GM18873 (cell line): Measurements from ENCODE around the gene CTBP2.

Experiments
- ATAC-seq: cut with Tn5 transposase; IDR thresholded peaks from one replicate; pipeline ENCODE4 v1.9.1; 2021; ENCODE audit warnings: mild to moderate bottlenecking, moderate library complexity, moderate number of reproducible peaks; ENCODE audit not compliant: unreplicated experiment, low FRiP score

Gene CTBP2

DNA sequence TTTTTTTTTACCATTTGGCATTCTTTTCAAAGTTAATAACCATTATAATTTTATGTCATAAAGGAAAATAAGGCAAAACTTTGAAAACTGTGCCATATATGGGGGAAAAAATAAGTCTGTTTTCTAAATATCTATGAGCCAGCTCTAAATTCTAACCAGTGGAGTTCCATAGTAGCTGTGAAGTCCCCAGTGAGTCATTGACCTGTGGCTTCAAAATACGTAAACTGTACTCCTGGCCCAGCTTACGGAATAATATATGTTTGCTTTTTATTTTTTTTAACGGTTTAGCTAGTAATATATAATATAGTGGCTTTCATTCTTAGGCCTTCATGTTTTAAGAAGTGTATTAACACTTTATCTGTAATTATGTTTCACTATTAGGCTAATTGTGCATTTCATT, 197.9 kb downstream of the CTBP2 start:
- ATAC-seq, result no peak

DNA sequence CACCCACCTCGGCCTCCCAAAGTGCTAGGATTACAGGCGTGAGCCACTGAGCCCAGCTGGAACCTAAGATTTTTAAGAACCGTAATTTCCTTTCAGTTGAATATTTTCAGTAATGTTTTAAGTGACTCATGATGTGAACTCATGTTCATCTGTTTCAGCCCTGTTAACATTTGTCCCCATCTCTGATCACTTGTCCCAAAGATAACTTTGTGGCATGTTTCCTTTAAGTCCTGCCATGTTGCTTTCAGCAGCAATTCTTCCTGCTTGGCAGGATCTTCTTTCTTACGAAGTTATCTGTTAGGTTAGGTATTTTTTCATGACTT, 199.2 kb downstream of the CTBP2 start:
- ATAC-seq, result no peak

DNA sequence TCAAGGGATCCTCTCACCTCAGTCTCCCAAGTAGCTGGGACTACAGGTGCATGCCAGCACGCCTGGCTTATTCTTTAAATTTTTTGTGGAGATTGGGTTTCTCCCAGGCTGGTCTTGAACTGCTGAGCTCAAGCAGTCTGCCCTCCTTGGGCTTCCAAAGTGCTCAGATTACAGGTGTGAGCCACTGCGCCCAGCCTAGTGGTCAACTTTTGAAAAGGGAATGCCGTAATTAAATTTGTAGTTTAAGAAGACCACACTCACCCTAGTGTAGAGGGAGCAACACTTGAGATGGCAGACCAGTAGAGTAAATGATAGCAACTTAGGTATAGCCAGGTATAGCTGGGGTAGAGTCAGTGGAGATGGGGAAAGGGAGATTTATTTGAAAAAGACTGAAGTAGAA, 200.8 kb downstream of the CTBP2 start:
- no peak for ATAC-seq

DNA sequence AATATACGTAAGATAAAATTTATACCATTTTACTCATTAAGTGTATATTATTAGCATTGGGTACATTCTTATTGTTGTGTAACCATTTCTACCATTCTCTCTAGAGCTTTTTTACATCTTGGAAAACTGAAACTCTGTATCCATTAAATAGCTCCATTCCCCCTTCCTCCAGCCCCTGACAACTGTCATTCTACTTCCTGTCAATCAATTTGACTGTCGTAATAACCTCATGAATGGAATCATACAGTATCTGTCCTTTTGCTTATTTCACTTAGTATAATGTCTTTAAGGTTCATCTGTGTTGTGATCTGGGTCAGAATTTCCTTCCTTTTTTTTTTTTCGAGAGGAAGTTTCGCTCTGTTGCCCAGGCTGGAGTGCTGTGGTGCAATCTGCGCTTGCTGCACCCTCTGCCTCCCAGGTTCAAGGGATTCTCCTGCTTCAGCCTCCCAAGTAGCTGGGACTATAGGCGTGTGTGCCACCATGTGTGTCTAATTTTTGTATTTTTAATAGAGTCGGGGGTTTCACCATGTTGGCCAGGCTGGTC, 202.9 kb downstream of the CTBP2 start:
- no peak for ATAC-seq

DNA sequence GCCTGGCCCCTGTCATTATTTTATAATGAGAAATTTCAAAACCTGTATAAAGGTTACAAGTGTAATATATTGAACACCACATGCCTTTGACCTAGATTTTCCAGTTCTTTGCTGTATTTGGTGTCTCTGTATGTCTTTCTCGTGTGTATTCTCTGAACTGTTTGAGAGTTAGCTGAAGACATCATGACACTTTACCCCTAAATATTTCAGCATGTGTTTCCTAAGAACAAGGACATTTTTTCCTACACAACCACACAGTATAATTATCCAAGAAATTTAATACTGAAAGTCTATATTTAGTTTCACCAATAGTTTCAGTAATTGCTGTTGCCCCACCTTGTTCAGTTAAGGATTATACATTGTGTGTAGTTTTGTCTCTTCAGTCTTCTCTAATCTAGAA, 203.6 kb downstream of the CTBP2 start:
- ATAC-seq, result no peak

DNA sequence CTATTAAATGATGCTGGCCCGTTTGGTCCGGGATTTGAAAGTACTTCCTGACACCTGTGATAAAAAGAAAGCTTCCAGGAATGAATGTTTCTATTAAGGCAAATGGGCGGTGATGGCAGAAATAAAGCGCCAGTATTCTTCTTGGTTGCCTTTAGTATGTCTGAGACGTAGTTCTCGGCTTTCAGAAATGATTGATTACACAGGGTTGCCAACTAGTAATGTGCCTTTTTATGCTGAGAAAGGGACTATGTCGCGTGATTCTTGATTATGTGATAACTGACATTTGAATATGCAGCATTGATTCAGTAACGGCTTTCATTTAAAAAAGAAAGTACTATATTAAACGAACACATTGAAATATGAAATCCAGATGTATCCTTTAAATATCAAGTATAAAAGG, 204.5 kb downstream of the CTBP2 start:
- ATAC-seq, result no peak

DNA sequence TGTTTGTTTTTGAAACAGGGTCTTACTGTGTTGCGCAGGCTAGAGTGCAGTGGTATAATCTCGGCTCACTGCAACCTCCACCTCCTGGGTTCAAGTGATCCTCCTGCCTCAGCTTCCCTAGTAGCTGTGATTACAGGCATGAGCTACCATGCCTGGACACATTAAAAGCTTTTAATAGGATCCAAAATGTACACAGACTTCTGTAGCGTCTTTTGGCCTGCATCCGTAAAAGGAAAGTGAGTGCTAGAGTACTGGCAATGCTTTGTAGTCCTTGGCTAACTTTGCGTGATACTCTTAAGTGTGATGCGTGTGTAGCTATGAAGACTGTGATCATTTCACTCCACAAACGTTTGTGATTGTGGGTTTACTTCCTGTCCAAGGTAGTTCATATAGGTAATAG, 205.1 kb downstream of the CTBP2 start:
- ATAC-seq, result no peak

DNA sequence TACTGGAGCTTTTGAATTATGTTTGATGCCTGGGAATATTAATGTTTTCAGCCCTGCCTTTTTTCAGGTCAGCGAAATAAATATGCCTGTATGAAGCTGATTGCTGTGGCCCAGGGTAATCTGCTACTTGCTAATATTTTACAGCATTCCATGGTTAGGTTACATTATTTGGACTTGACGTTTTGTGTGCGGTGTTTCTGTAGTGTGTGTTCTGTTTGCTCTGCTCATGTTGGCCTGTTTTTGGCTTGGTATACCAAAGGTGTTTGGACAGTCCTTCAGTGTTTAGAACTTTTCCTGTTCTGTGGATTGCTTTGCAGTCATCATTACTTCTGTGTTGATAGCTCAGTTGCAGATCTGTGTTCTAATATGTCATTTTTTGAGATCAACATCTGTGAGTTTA, 206.9 kb downstream of the CTBP2 start:
- ATAC-seq, result no peak

DNA sequence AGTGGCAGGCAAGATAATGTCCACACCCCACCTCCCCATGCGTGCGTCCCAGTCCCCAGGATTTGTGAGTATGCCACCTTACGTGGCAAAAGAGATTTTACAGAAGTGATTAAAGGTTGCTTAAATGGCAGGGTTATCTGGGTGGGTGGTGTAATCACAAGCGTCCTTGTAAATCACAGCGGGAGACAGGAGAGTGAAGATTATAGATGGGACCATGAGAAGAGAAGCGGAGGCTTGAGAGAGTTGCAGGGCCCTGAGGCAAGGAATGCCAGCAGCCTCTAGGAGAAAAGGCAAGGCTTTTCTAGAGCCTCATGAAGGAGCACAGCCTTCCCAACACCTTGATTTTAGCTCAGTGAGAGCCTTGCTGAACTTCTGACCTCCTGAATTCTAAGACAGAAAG, 208.2 kb downstream of the CTBP2 start:
- ATAC-seq, result no peak

DNA sequence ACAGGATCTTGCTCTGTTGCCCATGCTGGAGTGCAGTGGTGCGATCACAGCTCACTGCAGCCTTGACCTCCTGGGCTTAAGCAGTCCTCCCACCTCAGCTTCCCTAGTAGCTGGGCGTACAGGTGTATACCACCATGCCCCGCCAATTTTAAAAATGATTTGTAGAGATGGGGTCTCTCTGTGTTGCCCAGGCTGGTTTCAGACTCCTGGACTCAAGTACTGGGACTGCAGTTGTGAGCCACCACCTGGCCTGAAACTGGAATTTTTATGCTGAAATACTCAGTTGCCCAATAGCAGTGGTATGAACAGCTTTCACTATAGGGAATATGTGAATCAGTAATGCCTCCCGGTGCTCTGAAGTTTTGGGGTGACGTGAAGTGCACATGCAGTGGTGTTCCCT, 210.8 kb downstream of the CTBP2 start:
- no peak for ATAC-seq

DNA sequence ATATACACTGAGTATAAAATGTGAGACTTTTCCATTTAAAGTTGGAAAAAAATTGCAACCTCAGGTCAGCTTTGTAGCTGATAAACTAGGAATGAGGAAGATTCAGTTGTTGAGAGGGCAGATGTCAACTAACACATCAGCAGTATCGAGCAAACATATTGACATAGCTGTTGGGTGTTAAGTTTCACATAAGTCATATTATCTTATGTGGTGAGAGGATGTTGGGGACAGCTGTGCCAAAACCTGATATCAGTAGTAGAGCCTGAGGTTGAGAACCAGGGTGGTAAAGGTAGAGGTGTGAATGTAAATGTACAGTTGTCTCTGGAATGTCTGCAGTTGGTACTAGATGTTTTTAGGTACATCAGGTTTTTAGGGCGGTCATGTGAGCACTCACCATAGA, 213.4 kb downstream of the CTBP2 start:
- no peak for ATAC-seq

DNA sequence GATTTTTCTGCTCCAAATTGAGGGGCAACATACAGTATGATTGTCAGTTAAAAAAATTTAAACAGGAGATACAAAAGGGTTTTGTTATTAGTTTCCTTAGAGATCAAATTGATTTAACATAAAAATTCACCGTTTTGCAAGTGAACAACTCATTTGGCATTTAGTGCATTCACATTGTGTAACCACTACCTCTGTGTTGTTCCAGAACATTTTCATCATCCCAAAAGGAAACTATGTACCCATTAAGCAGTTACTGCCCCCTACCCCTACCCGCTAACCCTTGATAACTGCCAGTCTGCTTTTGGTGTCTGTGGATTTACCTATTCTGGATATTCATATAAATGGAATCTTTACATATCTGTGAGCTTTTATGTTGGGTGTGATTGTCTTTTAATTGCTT, 215.4 kb downstream of the CTBP2 start:
- ATAC-seq, result no peak

DNA sequence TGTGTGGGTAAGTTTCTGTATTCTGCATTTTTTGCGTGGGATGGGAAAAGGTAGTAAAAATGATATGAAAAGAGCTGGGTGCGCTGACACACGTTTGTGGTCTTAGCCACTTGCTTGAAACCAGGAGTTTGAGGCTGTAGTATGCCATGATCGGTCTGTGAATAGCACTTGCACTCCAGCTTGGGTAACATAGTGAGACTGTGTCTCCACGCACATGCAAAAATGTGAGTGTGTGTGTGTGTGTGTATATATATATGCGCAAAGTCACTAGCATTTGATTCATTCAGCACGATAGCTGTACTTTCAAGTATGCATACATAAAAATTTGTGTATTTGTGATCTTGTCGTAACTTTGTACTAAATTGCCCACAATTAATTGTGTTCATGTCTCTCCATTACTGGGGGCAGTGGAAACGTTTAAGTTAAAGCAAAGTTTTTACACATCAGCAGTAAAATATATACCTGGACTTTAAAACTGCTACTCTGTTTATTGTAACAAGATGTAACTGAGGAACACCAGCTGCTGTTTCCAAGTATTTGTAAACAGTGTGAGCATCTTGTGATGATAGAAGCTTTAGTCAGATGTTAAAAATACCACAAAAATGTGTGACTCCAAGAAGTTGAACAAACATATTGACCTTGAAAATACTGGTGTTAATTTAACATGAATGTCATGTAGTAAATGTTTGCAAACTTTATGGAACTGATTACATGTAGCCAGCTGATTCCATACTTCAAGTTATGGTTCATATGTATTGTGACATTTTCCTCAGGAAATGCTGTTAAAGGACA, 216.9 kb downstream of the CTBP2 start:
- ATAC-seq, result no peak

DNA sequence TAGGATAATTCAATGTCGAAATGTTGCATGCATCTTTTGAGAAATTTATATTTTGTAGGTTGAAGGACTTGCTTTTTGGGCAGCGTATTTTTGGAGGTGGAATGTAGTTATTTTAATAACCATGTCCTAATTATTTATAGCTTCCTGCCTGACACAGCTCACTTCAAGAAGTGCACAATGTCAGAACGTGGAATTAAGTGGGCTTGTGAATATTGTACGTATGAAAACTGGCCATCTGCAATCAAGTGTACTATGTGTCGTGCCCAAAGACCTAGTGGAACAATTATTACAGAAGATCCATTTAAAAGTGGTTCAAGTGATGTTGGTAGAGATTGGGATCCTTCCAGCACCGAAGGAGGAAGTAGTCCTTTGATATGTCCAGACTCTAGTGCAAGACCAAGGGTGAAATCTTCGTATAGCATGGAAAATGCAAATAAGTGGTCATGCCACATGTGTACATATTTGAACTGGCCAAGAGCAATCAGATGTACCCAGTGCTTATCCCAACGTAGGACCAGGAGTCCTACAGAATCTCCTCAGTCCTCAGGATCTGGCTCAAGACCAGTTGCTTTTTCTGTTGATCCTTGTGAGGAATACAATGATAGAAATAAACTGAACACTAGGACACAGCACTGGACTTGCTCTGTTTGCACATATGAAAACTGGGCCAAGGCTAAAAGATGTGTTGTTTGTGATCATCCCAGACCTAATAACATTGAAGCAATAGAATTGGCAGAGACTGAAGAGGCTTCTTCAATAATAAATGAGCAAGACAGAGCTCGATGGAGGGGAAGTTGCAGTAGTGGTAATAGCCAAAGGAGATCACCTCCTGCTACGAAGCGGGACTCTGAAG, 217.8 kb downstream of the CTBP2 start:
- ATAC-seq, result no peak

DNA sequence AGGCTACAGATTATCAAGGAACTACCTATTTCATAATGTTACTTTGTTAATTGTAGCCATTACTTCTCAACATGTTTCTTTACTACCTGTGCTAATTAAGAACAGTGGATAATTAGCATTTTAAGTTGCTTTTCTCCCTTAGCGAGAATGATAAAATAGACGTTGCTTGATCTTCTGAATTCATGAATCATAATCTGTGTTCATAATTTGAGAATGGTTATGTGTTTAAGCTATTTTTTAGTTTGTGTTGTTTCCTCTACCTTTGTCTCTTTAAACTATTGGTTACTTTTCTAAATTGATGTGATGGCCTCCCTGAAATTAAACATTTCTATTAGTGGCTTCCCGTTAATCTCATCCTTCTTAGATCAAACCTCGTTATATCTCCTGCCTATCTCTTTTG, 218.5 kb downstream of the CTBP2 start, which contains the start of gene ZRANB1:
ZRANB1 (plus strand) TSS at position 301 of the 400 bp plus-strand sequence. CDS start 371 bp downstream, outside the sequence.
- no peak for ATAC-seq

DNA sequence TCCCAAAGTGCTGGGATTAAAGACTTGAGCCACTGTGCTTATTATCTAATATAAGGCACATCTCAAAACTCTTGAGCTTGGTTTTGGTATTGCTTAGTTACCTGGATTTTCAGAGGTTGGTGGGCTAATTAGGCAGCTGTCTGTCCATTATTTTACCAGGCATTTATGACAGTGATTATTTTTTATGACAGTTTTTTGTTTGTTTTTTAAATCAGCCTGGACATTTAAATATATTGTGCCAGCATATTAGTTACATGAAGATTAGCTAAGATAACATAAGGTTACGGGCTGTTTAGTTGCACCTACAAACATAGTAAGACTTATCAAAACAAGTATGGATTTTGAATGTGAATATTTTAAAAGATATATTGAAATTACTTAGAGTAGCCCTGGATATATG, 221.1 kb downstream of the CTBP2 start:
- ATAC-seq, result no peak

DNA sequence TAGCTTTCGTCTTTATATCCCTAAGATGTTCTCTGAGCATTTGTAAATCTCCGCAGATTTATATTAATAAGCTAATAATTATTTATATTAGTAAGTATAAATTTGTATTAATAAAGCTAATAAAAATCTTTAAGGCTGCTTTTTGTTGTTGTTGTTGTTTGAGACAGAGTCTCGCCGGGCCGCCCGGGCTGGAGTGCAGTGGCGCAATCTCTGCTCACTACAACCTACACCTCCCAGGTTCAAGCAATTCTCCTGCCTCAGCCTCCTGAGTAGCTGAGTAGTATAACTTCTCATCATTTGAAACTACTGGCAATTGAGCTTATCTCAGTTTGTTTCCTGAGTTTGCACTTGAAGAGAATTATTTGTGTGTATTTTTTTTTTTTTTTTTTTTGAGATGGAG, 223.6 kb downstream of the CTBP2 start:
- ATAC-seq, result no peak

DNA sequence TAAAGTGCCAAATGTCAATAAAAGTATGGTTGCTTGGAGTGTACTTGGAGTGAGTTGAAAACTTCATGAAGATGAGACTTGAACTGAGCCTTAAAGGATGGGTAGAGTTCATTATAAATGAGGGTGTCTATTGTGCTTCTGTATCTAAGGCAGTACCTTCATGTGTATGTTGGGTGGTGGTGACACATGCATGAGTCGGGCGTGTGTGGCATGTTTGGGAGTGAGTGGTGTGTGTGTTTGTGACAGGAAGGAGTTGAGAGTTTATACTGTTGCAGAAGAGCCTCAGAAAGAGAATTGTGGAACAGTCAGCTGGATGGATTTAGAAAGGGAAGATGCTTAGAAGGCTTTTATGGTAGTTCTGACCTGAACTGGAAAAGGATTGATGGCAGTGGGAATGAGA, 224.4 kb downstream of the CTBP2 start:
- no peak for ATAC-seq
